ENCODE measurements around the gene COL25A1.

DNA sequence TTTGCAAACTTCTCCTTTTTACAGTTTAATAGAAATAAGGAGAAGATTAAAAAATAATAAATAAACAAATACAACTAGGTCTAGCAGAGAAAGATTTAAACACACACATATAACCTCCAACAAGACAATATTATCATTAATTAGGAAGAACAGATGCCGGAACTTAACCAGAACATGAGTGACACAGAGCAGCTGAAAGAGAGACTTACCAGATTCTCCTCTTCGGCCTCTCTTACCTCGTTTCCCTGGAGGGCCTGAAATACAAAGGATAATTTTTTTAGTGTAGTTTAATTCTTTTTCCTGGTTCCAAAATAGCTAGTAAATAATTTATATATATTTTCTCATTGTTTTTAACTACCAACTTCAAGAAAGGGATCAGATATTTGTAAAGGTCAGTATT is 252.5 kb downstream of the COL25A1 start:
- TF ChIP-seq, protein P1, sequence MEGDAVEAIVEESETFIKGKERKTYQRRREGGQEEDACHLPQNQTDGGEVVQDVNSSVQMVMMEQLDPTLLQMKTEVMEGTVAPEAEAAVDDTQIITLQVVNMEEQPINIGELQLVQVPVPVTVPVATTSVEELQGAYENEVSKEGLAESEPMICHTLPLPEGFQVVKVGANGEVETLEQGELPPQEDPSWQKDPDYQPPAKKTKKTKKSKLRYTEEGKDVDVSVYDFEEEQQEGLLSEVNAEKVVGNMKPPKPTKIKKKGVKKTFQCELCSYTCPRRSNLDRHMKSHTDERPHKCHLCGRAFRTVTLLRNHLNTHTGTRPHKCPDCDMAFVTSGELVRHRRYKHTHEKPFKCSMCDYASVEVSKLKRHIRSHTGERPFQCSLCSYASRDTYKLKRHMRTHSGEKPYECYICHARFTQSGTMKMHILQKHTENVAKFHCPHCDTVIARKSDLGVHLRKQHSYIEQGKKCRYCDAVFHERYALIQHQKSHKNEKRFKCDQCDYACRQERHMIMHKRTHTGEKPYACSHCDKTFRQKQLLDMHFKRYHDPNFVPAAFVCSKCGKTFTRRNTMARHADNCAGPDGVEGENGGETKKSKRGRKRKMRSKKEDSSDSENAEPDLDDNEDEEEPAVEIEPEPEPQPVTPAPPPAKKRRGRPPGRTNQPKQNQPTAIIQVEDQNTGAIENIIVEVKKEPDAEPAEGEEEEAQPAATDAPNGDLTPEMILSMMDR (conservative IDR thresholded peaks at IDR 0.05), result no peak
- TF ChIP-seq ZFX (IDR thresholded peaks at IDR 0.05), result no peak
